ENCODE data around the gene OPN1MW2.
"Not testable (repeated sequence)": the region's sequence is repeated elsewhere in the genome, so short reads cannot be mapped to it uniquely, and the experiment has no call there.

DNA sequence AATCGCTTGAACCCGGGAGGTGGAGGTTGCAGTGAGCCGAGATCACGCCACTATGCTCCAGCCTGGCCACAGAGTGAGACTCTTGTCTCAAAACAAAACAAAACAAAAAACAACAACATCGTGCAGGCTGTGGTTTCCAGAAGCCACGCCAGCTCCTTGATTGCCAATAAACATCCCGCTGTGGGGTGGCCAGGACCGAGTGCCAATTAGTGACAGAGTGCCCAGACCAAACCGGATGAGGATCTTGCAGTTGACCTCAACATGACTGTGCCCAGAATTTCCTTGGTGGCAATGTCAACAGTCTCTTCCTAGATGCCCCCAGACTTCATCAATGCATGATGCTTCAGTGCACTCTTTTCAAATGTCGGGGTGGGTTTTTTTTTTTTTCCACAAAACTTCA, 39.2 kb downstream of the OPN1MW2 start:
- TF ChIP-seq, protein P1, sequence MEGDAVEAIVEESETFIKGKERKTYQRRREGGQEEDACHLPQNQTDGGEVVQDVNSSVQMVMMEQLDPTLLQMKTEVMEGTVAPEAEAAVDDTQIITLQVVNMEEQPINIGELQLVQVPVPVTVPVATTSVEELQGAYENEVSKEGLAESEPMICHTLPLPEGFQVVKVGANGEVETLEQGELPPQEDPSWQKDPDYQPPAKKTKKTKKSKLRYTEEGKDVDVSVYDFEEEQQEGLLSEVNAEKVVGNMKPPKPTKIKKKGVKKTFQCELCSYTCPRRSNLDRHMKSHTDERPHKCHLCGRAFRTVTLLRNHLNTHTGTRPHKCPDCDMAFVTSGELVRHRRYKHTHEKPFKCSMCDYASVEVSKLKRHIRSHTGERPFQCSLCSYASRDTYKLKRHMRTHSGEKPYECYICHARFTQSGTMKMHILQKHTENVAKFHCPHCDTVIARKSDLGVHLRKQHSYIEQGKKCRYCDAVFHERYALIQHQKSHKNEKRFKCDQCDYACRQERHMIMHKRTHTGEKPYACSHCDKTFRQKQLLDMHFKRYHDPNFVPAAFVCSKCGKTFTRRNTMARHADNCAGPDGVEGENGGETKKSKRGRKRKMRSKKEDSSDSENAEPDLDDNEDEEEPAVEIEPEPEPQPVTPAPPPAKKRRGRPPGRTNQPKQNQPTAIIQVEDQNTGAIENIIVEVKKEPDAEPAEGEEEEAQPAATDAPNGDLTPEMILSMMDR (conservative IDR thresholded peaks at IDR 0.05; ENCODE audit: low read depth, low read length): not testable (repeated sequence)
- not testable (repeated sequence) for TF ChIP-seq EZH2 (IDR thresholded peaks at IDR 0.05; ENCODE audit: low read length, unreplicated experiment)
